Measurements from ENCODE around the gene PARP2.
"Not testable (repeated sequence)": the region's sequence is repeated elsewhere in the genome, so short reads cannot be mapped to it uniquely, and the experiment has no call there.

The PARP2 gene

GRCh38 chr14:20327005-20327869, 16.2 kb upstream of the PARP2 start:
- H3K36me3 ChIP-seq (ENCODE audit: control insufficient read depth in 1 of 2, insufficient read depth in 2 of 2, low read length in 2 of 2) = peaks cover 0 to 21% of the 10 kb centered on the region in 2 donors
- peaks cover 4 to 18% of the 10 kb centered on the region in 2 donors for H3K4me1 ChIP-seq (ENCODE audit: control insufficient read depth in 1 of 2, insufficient read depth in 2 of 2, low read length in 2 of 2)
- no peak overlapping the region for H3K27ac ChIP-seq (ENCODE audit: low read depth, low read length)
- H3K27me3 ChIP-seq (ENCODE audit: control insufficient read depth in 1 of 2, insufficient read depth in 2 of 2, low read length in 2 of 2) = no peaks in the 10 kb centered on the region
- H3K9me3 ChIP-seq (ENCODE audit: control insufficient read depth in 1 of 2, low read length in 2 of 2) = no peaks in the 10 kb centered on the region
- H3K9ac ChIP-seq (ENCODE audit: low read depth in 1 of 2, low read length in 2 of 2) = no peak overlapping the region
- no peak overlapping the region for H3K4me3 ChIP-seq (ENCODE audit: low read depth in 1 of 2, low read length in 2 of 2)

- Histone ChIP-seq H3K36me3 (ENCODE audit: control insufficient read depth in 1 of 2, insufficient read depth in 2 of 2, low read length in 2 of 2) (peaks cover 0 to 18% of the 10 kb centered on the region in 2 donors), H3K27ac (ENCODE audit: low read depth, low read length) (no peak overlapping the region), H3K9me3 (ENCODE audit: control insufficient read depth in 1 of 2, low read length in 2 of 2) (no peaks in the 10 kb centered on the region), H3K27me3 (ENCODE audit: control insufficient read depth in 1 of 2, insufficient read depth in 2 of 2, low read length in 2 of 2) (no peaks in the 10 kb centered on the region), H3K4me3 (ENCODE audit: low read depth in 1 of 2, low read length in 2 of 2) (no peak overlapping the region), H3K4me1 (ENCODE audit: control insufficient read depth in 1 of 2, insufficient read depth in 2 of 2, low read length in 2 of 2) (peaks cover 10 to 27% of the 10 kb centered on the region in 2 donors), H3K9ac (ENCODE audit: low read depth in 1 of 2, low read length in 2 of 2) (no peak overlapping the region)
Measured at GRCh38 chr14:20328705-20329104, 14.7 kb upstream of the PARP2 start.

- Histone ChIP-seq H3K27me3 (ENCODE audit: control insufficient read depth in 1 of 2, insufficient read depth in 2 of 2, low read length in 2 of 2) (no peaks in the 10 kb centered on the region), H3K4me3 (ENCODE audit: low read depth in 1 of 2, low read length in 2 of 2) (no peak overlapping the region), H3K27ac (ENCODE audit: low read depth, low read length) (no peak overlapping the region), H3K4me1 (ENCODE audit: control insufficient read depth in 1 of 2, insufficient read depth in 2 of 2, low read length in 2 of 2) (peaks cover 10 to 28% of the 10 kb centered on the region in 2 donors), H3K36me3 (ENCODE audit: control insufficient read depth in 1 of 2, insufficient read depth in 2 of 2, low read length in 2 of 2) (peaks cover 0 to 17% of the 10 kb centered on the region in 2 donors), H3K9ac (ENCODE audit: low read depth in 1 of 2, low read length in 2 of 2) (no peak overlapping the region), H3K9me3 (ENCODE audit: control insufficient read depth in 1 of 2, low read length in 2 of 2) (no peaks in the 10 kb centered on the region)
Measured at GRCh38 chr14:20329355-20329754, 14.1 kb upstream of the PARP2 start.

GRCh38 chr14:20331053-20331613, 12.3 kb upstream of the PARP2 start:
- Histone ChIP-seq H3K4me3 (ENCODE audit: low read depth in 1 of 2, low read length in 2 of 2) (no peak overlapping the region), H3K27me3 (ENCODE audit: control insufficient read depth in 1 of 2, insufficient read depth in 2 of 2, low read length in 2 of 2) (no peaks in the 10 kb centered on the region), H3K9me3 (ENCODE audit: control insufficient read depth in 1 of 2, low read length in 2 of 2) (no peaks in the 10 kb centered on the region), H3K9ac (ENCODE audit: low read depth in 1 of 2, low read length in 2 of 2) (no peak overlapping the region), H3K36me3 (ENCODE audit: control insufficient read depth in 1 of 2, insufficient read depth in 2 of 2, low read length in 2 of 2) (peaks cover 0 to 8% of the 10 kb centered on the region in 2 donors), H3K4me1 (ENCODE audit: control insufficient read depth in 1 of 2, insufficient read depth in 2 of 2, low read length in 2 of 2) (peaks cover 10 to 28% of the 10 kb centered on the region in 2 donors), H3K27ac (ENCODE audit: low read depth, low read length) (no peak overlapping the region)

GRCh38 chr14:20332431-20332787, 11.0 kb upstream of the PARP2 start:
- H3K9me3 ChIP-seq (ENCODE audit: control insufficient read depth in 1 of 2, low read length in 2 of 2) = no peaks in the 10 kb centered on the region
- H3K9ac ChIP-seq (ENCODE audit: low read depth in 1 of 2, low read length in 2 of 2) = peak overlapping the region; percentile 69 to 89
- H3K27ac ChIP-seq (ENCODE audit: low read depth, low read length) = peak overlapping the region; percentile 49
- peaks cover 10 to 24% of the 10 kb centered on the region in 2 donors for H3K4me1 ChIP-seq (ENCODE audit: control insufficient read depth in 1 of 2, insufficient read depth in 2 of 2, low read length in 2 of 2)
- no peaks in the 10 kb centered on the region for H3K27me3 ChIP-seq (ENCODE audit: control insufficient read depth in 1 of 2, insufficient read depth in 2 of 2, low read length in 2 of 2)
- H3K4me3 ChIP-seq (ENCODE audit: low read depth in 1 of 2, low read length in 2 of 2) = peak overlapping the region; percentile 79 to 81
- H3K36me3 ChIP-seq (ENCODE audit: control insufficient read depth in 1 of 2, insufficient read depth in 2 of 2, low read length in 2 of 2) = peaks cover 0 to 3% of the 10 kb centered on the region in 2 donors

GRCh38 chr14:20332788-20333493, 10.5 kb upstream of the PARP2 start, which contains the start of gene CCNB1IP1:
Gene CCNB1IP1 (minus strand): TSS chr14:20333279. CDS start chr14:20316523, 16,756 bp downstream.
- H3K27ac ChIP-seq (ENCODE audit: low read depth, low read length) = peak within 1 kb of the TSS; percentile 49
- H3K9me3 ChIP-seq (ENCODE audit: control insufficient read depth in 1 of 2, low read length in 2 of 2) = no peaks in the 10 kb centered on the region
- H3K4me3 ChIP-seq (ENCODE audit: low read depth in 1 of 2, low read length in 2 of 2) = peak within 1 kb of the TSS; percentile 79 to 81
- H3K27me3 ChIP-seq (ENCODE audit: control insufficient read depth in 1 of 2, insufficient read depth in 2 of 2, low read length in 2 of 2) = no peaks in the 10 kb centered on the region
- peaks cover 0 to 3% of the 10 kb centered on the region in 2 donors for H3K36me3 ChIP-seq (ENCODE audit: control insufficient read depth in 1 of 2, insufficient read depth in 2 of 2, low read length in 2 of 2)
- H3K9ac ChIP-seq (ENCODE audit: low read depth in 1 of 2, low read length in 2 of 2) = peak within 1 kb of the TSS; percentile 69 to 89
- H3K4me1 ChIP-seq (ENCODE audit: control insufficient read depth in 1 of 2, insufficient read depth in 2 of 2, low read length in 2 of 2) = peaks cover 10 to 20% of the 10 kb centered on the region in 2 donors

- Histone ChIP-seq H3K4me3 (ENCODE audit: low read depth in 1 of 2, low read length in 2 of 2) (peak overlapping the region; percentile 79 to 81), H3K9me3 (ENCODE audit: control insufficient read depth in 1 of 2, low read length in 2 of 2) (no peaks in the 10 kb centered on the region), H3K4me1 (ENCODE audit: control insufficient read depth in 1 of 2, insufficient read depth in 2 of 2, low read length in 2 of 2) (peaks cover 10 to 20% of the 10 kb centered on the region in 2 donors), H3K27ac (ENCODE audit: low read depth, low read length) (peak overlapping the region; percentile 49), H3K27me3 (ENCODE audit: control insufficient read depth in 1 of 2, insufficient read depth in 2 of 2, low read length in 2 of 2) (no peaks in the 10 kb centered on the region), H3K36me3 (ENCODE audit: control insufficient read depth in 1 of 2, insufficient read depth in 2 of 2, low read length in 2 of 2) (peaks cover 0 to 3% of the 10 kb centered on the region in 2 donors), H3K9ac (ENCODE audit: low read depth in 1 of 2, low read length in 2 of 2) (peak overlapping the region; percentile 69 to 89)
Measured at GRCh38 chr14:20333494-20333841, 10.0 kb upstream of the PARP2 start.

- no peak overlapping the region for H3K27ac ChIP-seq (ENCODE audit: low read depth, low read length)
- no peaks in the 10 kb centered on the region for H3K36me3 ChIP-seq (ENCODE audit: control insufficient read depth in 1 of 2, insufficient read depth in 2 of 2, low read length in 2 of 2)
- no peak overlapping the region for H3K4me3 ChIP-seq (ENCODE audit: low read depth in 1 of 2, low read length in 2 of 2)
- H3K27me3 ChIP-seq (ENCODE audit: control insufficient read depth in 1 of 2, insufficient read depth in 2 of 2, low read length in 2 of 2) = no peaks in the 10 kb centered on the region
- no peak overlapping the region for H3K9ac ChIP-seq (ENCODE audit: low read depth in 1 of 2, low read length in 2 of 2)
- no peaks in the 10 kb centered on the region for H3K9me3 ChIP-seq (ENCODE audit: control insufficient read depth in 1 of 2, low read length in 2 of 2)
- peaks cover 10 to 20% of the 10 kb centered on the region in 2 donors for H3K4me1 ChIP-seq (ENCODE audit: control insufficient read depth in 1 of 2, insufficient read depth in 2 of 2, low read length in 2 of 2)
Measured at GRCh38 chr14:20334017-20334416, 9.4 kb upstream of the PARP2 start.

- H3K4me3 ChIP-seq (ENCODE audit: low read depth in 1 of 2, low read length in 2 of 2); H3K9me3 ChIP-seq (ENCODE audit: control insufficient read depth in 1 of 2, low read length in 2 of 2); H3K4me1 ChIP-seq (ENCODE audit: control insufficient read depth in 1 of 2, insufficient read depth in 2 of 2, low read length in 2 of 2); H3K9ac ChIP-seq (ENCODE audit: low read depth in 1 of 2, low read length in 2 of 2); H3K36me3 ChIP-seq (ENCODE audit: control insufficient read depth in 1 of 2, insufficient read depth in 2 of 2, low read length in 2 of 2); H3K27me3 ChIP-seq (ENCODE audit: control insufficient read depth in 1 of 2, insufficient read depth in 2 of 2, low read length in 2 of 2); H3K27ac ChIP-seq (ENCODE audit: low read depth, low read length): not testable (repeated sequence)
Measured at GRCh38 chr14:20341032-20341431, 2.4 kb upstream of the PARP2 start.

GRCh38 chr14:20341646-20342045, 1.8 kb upstream of the PARP2 start:
- Histone ChIP-seq H3K9me3 (ENCODE audit: control insufficient read depth in 1 of 2, low read length in 2 of 2) (no peaks in the 10 kb centered on the region), H3K27ac (ENCODE audit: low read depth, low read length) (no peak overlapping the region), H3K36me3 (ENCODE audit: control insufficient read depth in 1 of 2, insufficient read depth in 2 of 2, low read length in 2 of 2) (peaks cover 0 to 9% of the 10 kb centered on the region in 2 donors), H3K4me3 (ENCODE audit: low read depth in 1 of 2, low read length in 2 of 2) (no peak overlapping the region), H3K9ac (ENCODE audit: low read depth in 1 of 2, low read length in 2 of 2) (peak overlapping the region in 1 of 2 donors; percentile 95), H3K27me3 (ENCODE audit: control insufficient read depth in 1 of 2, insufficient read depth in 2 of 2, low read length in 2 of 2) (no peaks in the 10 kb centered on the region), H3K4me1 (ENCODE audit: control insufficient read depth in 1 of 2, insufficient read depth in 2 of 2, low read length in 2 of 2) (peaks cover 6 to 7% of the 10 kb centered on the region in 2 donors)
